HepG2 (cell line): ENCODE data around the gene WNK4. TPM values are rescaled to one million over a fixed set of nuclear protein-coding genes. Genes with fewer than 3 reads are reported as not detected.

Source experiments
- CEBPB ChIP-seq: IDR thresholded peaks from 2 replicates; pipeline ENCODE4 v1.6.1; 2011; ENCODE audit warnings: low read depth, low read length, improper control_type of control experiment, borderline replicate concordance
- ESRRA ChIP-seq: sonication (generic); formaldehyde crosslinking; IDR thresholded peaks from 2 replicates; pipeline ENCODE4 v1.5.1; 2020; ENCODE audit warnings: mild to moderate bottlenecking, low read depth, missing genetic modification reagents
- ETS1 ChIP-seq: sonication (generic); formaldehyde crosslinking; IDR thresholded peaks from 2 replicates; pipeline ENCODE4 v1.4.0; 2020; ENCODE audit warnings: missing genetic modification reagents
- NFIC ChIP-seq: IDR thresholded peaks from 2 replicates; pipeline ENCODE4 v1.6.1; 2012; ENCODE audit warnings: mild to moderate bottlenecking, low read length, inconsistent platforms
- NFRKB ChIP-seq: fragments of 450-650 bp; IDR thresholded peaks from 2 replicates; pipeline ENCODE4 v1.6.1; 2017
- POGK ChIP-seq: sonication (generic); formaldehyde crosslinking; conservative IDR thresholded peaks from 2 replicates; pipeline ENCODE4 v1.8.0; 2022; ENCODE audit warnings: mild to moderate bottlenecking, moderate library complexity, missing genetic modification reagents
- ZFP36L2 ChIP-seq: sonication (generic); formaldehyde crosslinking; IDR thresholded peaks from 2 replicates; pipeline ENCODE4 v1.4.0; 2020; ENCODE audit warnings: missing genetic modification reagents
- ZKSCAN8 ChIP-seq: IDR thresholded peaks from 2 replicates; pipeline ENCODE4 v1.6.1; 2016; ENCODE audit warnings: borderline replicate concordance, missing genetic modification reagents, missing compliant biosample characterization
- ZNF280B ChIP-seq: sonication (generic); formaldehyde crosslinking; IDR thresholded peaks from 2 replicates; pipeline ENCODE4 v1.5.0; 2020; ENCODE audit warnings: missing genetic modification reagents, mild to moderate bottlenecking, borderline replicate concordance
- ZNF407 ChIP-seq: sonication (generic); formaldehyde crosslinking; IDR thresholded peaks from one replicate; pipeline ENCODE4 v1.5.1; 2020; ENCODE audit warnings: mild to moderate bottlenecking, missing genetic modification reagents; ENCODE audit errors: not compliant biosample characterization
- ZNF572 ChIP-seq: sonication (generic); formaldehyde crosslinking; IDR thresholded peaks from 2 replicates; pipeline ENCODE4 v1.5.1; 2020; ENCODE audit warnings: mild to moderate bottlenecking, missing genetic modification reagents
- ZNF678 ChIP-seq: sonication (generic); formaldehyde crosslinking; IDR thresholded peaks from 2 replicates; pipeline ENCODE4 v1.4.0; 2020; ENCODE audit warnings: mild to moderate bottlenecking, missing genetic modification reagents
- ZNF691 ChIP-seq: sonication (generic); formaldehyde crosslinking; IDR thresholded peaks from 2 replicates; pipeline ENCODE4 v1.4.0; 2020; ENCODE audit warnings: missing genetic modification reagents, low read depth, mild to moderate bottlenecking, borderline replicate concordance
- ZSCAN22 ChIP-seq: sonication (generic); formaldehyde crosslinking; IDR thresholded peaks from 2 replicates; pipeline ENCODE4 v1.4.0; 2020; ENCODE audit warnings: mild to moderate bottlenecking, missing genetic modification reagents
- polyA plus RNA-seq, 8 experiments: library from polyadenylated mRNA; depleted of rRNA in 3 of 8; stranded (reverse) in 7 of 8; unstranded in 1 of 8; fragments of >200 nt; fragmentation: Illumina TruSeq in 4 of 8; extraction: Trizol in 4 of 8; gene quantifications; 2 replicates each; pipeline versions ENCODE4 v1.2.1 to v1.2.3, GENCODE V29; 2011 to 2016; ENCODE audit warnings: low read depth in 4 of 8, missing spikeins in 1 of 8, mixed read lengths in 1 of 8; ENCODE audit not compliant: insufficient read depth in 1 of 8
- total RNA-seq, 5 experiments: library from RNA; depleted of rRNA; stranded (reverse); fragments of >200 nt; fragmentation: Illumina TruSeq; extraction: Trizol; gene quantifications; 2 replicates each; pipeline ENCODE4 v1.2.3, GENCODE V29; 2016; ENCODE audit warnings: low read depth in 1 of 5

WNK4 gene
- total and polyA plus RNA-seq, 2 of the 13 experiments (the other 11 are each of a cell fraction or from before 2014, with no cell fraction given): 2.7 to 13.7 TPM

GRCh38 chr17:42779936-42780850, at the start of gene WNK4 (continued):
- TF ChIP-seq ZNF691 (CRISPR knock-in tag): peak; percentile 18; the same call in 1 of the 2 replicates
- TF ChIP-seq ZNF407 (CRISPR knock-in tag): no peak
- peak; percentile 84 for TF ChIP-seq POGK (CRISPR knock-in tag)
- TF ChIP-seq ZSCAN22 (CRISPR knock-in tag): no peak; the same call in 1 of the 2 replicates
- TF ChIP-seq NFIC: peak; percentile 82; the same call in 1 of the 2 replicates
- TF ChIP-seq ZNF678 (CRISPR knock-in tag): no peak
- no peak for TF ChIP-seq NFRKB
- TF ChIP-seq ZNF280B (CRISPR knock-in tag): no peak
- no peak; the same call in 1 of the 2 replicates for TF ChIP-seq ZFP36L2 (CRISPR knock-in tag)
- no peak for TF ChIP-seq CEBPB
- TF ChIP-seq ZNF572 (CRISPR knock-in tag): no peak
- no peak; the same call in 1 of the 2 replicates for TF ChIP-seq ESRRA (CRISPR knock-in tag)
- no peak for TF ChIP-seq ETS1
- TF ChIP-seq ZKSCAN8 (CRISPR knock-in tag): peak; percentile 42
